DMS53 treated with DMSO at 0.1 percent for 48 hours (cell line): ENCODE measurements around the gene ATE1.
"Not testable (repeated sequence)": the region's sequence is repeated elsewhere in the genome, so short reads cannot be mapped to it uniquely, and the experiment has no call there.

ENCODE experiments used
- DNase-seq: peaks from one replicate; lab custom pipeline; 2025; ENCODE audit not compliant: unreplicated experiment; lab: John Stamatoyannopoulos, UW

Gene ATE1

GRCh38 chr10:121833387-121833786, 94.4 kb downstream of the ATE1 start:
- no peak for DNase-seq

- no peak for DNase-seq
Observed at GRCh38 chr10:121832647-121833046, 95.2 kb downstream of the ATE1 start.

- DNase-seq = peak; percentile 7
Observed at GRCh38 chr10:121831777-121832176, 96.1 kb downstream of the ATE1 start.

- no peak for DNase-seq
Observed at GRCh38 chr10:121831237-121831636, 96.6 kb downstream of the ATE1 start.

GRCh38 chr10:121830101-121830500, 97.7 kb downstream of the ATE1 start:
- no peak for DNase-seq

GRCh38 chr10:121828045-121828444, 99.8 kb downstream of the ATE1 start:
- DNase-seq = no peak

DNA sequence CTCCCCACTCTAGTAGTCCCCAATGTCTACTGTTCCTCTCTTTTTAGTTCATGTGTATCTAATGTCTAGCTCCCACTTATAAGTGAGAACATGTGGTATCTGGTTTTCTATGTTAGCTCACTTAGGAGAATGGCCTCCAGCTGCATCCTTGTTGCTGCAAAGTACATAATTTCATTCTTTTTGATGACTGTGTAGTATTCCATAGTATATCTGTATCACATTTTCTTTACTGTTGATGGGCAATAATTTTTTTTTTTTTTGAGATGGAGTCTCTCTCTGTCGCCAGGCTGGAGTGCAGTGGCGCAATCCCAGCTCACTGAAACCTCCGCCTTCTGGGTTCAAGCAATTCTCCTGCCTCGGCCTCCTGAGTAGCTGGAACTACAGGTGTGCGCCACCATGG, 101.1 kb downstream of the ATE1 start:
- not testable (repeated sequence) for DNase-seq

- DNase-seq = peak; percentile 28
Observed at GRCh38 chr10:121823993-121824463, 103.8 kb downstream of the ATE1 start.

DNA sequence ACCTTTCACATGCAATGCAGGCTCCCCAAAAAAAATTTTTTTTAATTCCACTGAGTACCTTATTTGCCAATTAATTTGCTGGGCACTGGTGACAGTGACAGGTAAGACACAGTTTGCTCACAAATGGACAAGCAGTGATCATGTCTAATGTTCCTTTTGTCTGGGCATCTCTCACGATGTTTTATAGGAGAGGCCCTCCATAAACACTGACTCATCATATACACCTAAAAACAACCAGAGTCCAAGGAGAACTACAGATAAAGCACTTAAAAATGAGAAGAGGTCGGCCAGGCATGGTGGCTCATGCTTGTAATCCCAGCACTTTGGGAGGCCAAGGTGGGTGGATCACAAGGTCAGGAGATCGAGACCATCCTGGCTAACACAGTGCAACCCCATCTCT, 105.1 kb downstream of the ATE1 start:
- no peak for DNase-seq

DNA sequence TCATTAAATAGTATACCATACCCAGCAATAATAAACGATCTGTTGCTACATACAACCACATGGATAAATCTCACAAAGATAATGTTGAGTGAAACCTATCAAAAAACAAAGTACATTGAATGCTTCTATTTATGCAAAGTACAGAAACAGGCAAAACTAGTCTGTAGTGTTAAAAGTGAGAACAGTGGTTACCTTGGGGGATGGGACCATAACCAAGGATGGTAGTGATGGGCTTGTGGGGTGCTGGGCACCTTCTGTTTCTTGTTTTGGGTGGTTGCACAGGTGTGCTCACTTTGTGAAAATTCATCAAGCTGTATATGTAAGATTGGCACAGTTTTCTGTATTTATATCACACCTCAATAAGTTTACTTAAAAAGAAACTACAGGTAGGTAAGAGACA, 105.7 kb downstream of the ATE1 start:
- no peak for DNase-seq

- DNase-seq = no peak
Observed at GRCh38 chr10:121819049-121819448, 108.8 kb downstream of the ATE1 start.

- no peak for DNase-seq
Observed at GRCh38 chr10:121818599-121818998, 109.2 kb downstream of the ATE1 start.

GRCh38 chr10:121816197-121816596, 111.6 kb downstream of the ATE1 start:
- DNase-seq = no peak

- no peak for DNase-seq
Observed at GRCh38 chr10:121813857-121814256, 114.0 kb downstream of the ATE1 start.

DNA sequence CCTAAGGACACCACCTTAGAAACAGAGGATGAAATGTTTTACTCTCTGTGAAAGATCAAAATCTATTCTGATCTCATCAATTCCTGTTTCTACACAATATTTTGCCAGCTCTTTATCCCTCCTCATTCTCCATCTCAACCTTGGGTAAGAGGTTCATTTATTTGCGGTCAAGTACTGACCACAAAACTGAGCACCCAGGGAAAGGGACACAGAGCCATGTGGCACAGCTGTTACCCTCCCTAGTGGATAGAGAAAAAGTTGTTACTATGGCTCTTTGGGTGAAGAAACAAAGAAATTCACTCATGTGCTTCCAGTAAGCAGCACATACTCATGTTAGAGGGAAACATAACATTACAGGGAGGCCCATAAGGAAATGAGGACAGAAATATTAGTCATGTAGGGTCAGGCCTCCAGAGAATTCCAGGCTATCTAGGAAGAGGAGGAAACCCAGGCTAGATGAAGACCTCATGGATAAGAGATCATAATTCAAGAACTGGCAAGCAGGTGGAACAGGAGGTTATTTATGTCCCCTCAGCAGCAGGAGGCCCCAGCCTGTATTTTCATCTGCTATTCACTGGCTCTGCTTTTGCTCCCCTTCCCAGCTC, 114.5 kb downstream of the ATE1 start:
- no peak for DNase-seq

DNA sequence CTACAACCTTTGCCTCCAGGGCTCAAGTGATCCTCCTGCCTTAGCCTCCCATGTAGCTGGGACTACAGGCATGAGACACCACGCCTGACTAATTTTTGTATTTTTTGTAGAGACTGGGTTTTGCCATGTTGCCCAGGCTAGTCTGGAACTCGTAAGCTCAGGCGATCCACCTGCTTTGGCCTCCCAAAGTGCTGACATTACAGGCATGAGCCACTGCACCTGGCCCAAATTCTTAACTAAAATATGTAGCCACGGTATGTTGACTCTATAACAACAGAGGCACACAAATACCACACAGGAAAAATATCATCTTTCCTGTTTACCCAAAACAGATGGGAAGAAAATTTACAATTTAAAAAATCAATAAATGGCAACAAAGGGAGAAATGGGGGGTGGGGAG, 115.8 kb downstream of the ATE1 start:
- no peak for DNase-seq

DNA sequence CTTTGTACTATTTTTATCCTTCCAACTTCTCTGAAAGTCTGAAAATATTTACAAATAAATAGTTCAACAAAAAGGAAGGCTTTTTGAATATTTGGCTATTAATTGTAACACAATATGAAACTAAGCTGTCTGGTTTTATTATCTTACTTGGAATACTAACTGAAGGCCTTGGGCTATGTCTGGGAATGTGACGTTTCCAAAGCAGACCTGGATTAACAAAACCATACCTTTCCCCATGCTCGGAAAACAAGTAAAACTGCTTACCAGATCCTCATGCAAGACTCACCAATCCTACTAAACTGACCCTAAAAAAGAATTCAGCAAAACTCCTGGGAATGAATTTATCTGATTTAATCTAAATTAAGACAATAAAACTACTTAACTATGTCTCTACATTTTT, 116.4 kb downstream of the ATE1 start:
- DNase-seq = no peak

GRCh38 chr10:121808835-121809234, 119.0 kb downstream of the ATE1 start:
- DNase-seq = no peak

DNA sequence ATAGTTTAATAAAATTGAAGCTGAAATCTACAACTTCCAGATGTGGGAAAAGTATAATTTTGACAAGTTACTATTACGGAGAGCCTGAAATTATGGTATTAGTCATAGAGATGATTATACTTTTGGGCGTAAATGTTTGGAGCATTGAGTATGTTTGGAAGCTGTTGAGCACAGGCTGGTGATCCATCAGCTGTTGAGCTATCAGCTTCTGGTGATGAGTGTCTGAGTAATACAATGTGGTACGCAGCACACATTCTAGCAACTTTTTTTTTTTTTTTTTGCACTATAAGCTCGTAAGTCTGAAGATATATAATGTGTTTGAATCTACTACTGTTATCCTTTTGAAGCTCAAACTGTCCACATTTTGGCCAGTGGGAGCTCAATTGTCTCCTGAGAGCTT, 123.4 kb downstream of the ATE1 start:
- DNase-seq = no peak

DNA sequence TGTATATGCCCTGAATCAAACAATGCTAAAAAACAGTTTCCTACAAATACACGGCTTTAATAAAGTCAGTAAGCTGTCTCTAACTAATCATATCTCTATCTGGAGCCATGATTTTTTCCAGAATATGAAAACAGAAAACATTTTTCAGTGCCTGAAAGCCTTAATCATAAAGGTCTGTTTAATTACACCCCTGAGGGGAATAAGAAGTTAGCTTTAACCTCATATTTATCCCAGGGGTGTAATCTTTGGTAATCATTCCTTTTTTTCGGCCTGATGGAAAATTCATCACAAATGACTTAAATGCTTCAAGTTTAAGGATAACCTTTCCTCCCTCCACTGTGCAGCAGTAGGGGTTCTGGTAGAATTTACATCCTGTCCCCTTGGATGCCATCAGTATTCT, 124.2 kb downstream of the ATE1 start:
- DNase-seq = no peak

DNA sequence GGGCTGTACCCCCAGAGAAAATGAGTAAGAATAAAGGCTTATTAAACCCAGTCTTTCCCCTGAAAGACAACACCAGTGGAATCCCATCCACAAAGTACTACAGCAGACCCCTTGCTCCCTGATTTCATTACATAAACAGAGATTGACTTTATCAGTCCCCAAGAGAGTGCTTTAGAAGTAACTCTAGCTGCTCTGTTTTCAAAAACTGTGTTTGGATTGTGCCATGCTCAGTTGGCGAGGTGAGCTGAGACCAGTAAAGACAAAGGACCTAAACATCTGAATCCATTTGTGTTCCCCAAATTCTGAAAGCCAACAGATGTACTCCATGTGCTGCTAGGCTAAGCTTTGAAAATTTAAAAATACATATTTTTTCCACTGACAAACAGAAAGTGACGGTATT, 127.0 kb downstream of the ATE1 start:
- no peak for DNase-seq

DNA sequence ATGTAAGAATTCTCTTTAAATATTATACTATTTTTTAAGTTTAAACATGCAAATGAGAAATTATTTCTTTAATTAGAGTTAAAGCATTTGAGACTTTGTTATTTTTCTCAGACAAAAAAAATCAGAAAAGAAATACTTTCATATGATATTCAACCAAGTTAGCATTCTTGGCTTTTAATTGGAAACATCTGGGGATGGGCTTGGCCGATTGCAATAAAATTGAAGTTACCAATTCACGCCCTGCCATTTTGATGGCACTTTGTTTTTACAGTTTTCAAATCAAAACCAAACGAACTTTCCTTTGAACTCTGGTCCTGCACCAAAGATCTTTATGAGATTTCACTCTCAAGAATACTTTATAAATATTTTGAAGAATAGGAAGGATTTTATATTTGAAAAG, 127.7 kb downstream of the ATE1 start:
- no peak for DNase-seq

- DNase-seq = no peak
Observed at GRCh38 chr10:121797490-121797889, 130.3 kb downstream of the ATE1 start.
